VCaP (cell line): Measurements from ENCODE around the gene VPS35L.

Experiments
- H3K27ac ChIP-seq: fragments of 450-650 bp; 2 replicates; pipeline ENCODE4 v1.5.1; 2017
- TF ChIP-seq, protein P1 (sequence below): fragments of 450-650 bp; conservative IDR thresholded peaks from 2 replicates; pipeline ENCODE4 v1.5.1; 2017; ENCODE audit warnings: mild to moderate bottlenecking, moderate library complexity

Gene VPS35L

DNA sequence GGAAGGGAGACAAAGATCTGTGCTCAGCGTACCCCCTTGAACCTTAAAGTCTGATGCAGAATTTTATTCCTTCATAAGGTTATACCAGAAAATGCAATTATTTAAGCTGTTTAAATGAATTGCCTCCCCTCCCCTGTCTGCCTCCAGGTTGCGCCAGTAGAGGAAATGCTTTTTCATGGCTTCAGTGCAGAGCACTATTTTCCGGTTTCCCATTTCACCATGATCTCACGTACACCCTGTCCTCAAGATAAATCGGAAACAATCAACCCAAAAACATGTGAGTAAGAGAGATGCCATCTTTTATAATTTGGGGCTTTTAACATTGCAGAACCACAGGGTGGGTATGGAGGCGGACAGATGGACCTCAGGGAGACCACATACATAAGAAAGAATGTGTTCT, 178.0 kb downstream of the VPS35L start:
- TF ChIP-seq, protein P1, sequence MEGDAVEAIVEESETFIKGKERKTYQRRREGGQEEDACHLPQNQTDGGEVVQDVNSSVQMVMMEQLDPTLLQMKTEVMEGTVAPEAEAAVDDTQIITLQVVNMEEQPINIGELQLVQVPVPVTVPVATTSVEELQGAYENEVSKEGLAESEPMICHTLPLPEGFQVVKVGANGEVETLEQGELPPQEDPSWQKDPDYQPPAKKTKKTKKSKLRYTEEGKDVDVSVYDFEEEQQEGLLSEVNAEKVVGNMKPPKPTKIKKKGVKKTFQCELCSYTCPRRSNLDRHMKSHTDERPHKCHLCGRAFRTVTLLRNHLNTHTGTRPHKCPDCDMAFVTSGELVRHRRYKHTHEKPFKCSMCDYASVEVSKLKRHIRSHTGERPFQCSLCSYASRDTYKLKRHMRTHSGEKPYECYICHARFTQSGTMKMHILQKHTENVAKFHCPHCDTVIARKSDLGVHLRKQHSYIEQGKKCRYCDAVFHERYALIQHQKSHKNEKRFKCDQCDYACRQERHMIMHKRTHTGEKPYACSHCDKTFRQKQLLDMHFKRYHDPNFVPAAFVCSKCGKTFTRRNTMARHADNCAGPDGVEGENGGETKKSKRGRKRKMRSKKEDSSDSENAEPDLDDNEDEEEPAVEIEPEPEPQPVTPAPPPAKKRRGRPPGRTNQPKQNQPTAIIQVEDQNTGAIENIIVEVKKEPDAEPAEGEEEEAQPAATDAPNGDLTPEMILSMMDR = no peak
- no peak overlapping the region for H3K27ac ChIP-seq

DNA sequence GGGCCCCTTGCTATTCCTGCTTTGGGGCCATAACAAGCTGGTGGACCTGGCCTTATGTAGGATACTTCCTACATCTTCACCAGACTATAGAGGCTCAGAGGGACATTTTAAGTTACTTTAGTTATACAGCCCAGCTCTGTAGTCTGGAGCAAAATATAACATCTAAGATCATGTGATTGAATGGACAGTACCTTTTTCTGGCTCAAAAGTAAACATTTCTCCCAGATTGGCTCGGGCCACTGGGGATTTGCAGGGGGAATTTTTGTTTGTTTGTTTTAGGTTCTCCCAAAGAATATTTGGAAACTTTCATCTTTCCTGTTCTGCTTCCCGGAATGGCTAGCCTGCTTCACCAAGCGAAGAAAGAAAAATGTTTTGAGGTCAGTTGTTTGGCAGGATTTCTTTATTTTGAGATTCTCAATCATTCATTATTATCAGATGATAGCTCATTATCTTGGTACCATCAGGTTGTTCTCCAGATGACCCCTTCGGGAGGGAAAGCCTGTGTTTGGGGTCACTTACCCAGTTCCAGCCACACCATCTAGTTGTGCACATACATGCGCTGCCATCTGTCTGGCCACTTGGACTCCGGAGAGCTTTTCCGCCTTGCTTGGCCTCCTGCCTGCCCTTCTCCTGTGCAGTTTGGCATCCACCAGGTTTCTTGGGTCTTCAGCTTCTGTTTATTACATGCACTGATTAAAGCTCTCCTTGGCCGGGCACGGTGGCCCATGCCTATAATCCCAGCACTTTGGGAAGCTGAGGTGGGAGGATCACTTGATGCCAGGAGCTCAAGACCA, 179.8 kb downstream of the VPS35L start:
- TF ChIP-seq, protein P1 = no peak
- H3K27ac ChIP-seq = no peak overlapping the region

DNA sequence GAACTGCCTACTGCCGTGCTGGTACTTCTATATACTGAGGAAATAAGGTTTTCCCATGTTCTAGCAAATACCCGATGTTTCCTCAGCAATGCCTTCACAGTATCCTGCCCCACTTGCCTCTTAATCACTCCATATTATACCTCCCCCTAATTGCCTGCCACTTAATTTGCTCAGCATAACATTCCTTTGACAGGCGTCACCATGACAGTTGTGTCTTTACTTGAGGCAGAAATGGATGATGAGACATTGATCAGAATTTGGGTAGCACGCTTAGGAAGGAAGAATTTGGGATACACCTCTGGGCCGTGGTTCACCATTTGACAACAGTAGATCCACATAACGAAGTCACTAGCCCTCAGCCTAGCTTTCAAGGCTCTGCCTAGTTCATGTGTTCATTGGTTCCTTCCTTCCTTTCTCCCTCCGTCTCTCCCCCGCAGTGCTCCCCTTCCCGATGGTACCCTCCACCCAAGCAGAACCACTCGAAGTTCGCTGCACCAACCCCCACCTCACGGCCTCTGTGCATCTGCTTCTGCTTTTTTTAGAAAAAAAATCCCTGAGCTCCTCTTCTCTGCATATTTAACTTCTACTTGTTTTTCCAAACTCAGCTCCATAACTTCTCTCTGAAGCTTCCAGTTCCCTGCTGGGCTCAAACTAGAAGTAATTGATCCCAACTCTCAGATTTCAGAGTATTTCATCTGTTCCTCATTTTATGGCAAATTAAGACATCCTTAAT, 182.0 kb downstream of the VPS35L start:
- H3K27ac ChIP-seq = no peak overlapping the region
- TF ChIP-seq, protein P1 = no peak

DNA sequence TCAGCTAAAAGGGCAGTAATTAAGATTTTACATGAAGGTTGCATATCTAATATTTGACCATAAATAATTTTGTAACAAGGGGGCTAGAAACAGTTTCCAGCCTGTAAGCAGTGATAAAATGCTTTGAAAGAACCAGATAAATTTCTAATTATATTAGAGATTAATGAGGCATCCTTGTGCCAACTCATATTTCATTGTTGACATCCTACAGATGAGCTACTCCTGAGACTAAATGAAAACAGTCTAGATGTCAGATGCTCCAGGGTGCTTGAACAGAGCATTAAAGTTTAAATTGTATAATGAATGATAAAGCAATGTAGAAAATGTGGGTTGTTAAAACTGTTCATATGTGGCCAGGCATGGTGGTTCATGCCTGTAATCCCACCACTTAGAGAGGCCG, 185.9 kb downstream of the VPS35L start:
- TF ChIP-seq, protein P1 = no peak
- no peak overlapping the region for H3K27ac ChIP-seq

DNA sequence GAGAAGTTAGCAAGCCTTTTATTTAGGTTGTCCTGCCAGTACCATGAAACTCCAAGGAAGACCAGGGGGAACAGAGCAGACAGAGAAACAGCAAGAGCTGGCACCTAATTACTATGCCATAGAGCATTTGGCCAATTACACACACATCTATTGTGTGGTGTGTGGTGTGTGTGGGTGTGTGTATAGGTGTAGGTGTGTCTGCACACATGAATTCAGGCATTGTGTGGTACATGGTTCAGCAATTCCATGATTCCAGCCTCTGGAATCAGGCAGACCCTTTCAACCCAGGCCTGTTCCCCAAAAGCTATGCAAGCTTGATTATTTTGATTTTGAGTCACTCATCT, 188.3 kb downstream of the VPS35L start:
- TF ChIP-seq, protein P1 = no peak
- H3K27ac ChIP-seq = peak overlapping the region; percentile 16

DNA sequence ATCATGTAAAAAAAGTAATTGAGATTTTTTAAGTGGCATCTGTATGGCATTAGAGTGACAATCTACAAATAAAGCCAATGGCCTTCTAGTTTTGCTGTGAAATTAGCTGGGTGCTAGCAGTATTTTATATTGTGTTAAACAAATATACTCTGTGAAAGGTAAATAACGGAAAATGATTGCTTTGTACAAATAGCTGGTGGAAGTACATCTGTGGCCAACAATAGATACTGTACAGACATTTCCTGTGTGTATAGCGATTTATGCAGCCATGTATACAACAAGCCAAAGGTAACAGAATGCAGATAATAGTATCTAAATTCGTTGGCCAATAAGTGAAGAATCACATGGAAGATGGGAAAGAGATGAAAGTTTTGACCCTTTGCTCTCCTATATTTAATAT, 189.2 kb downstream of the VPS35L start:
- TF ChIP-seq, protein P1 = no peak

DNA sequence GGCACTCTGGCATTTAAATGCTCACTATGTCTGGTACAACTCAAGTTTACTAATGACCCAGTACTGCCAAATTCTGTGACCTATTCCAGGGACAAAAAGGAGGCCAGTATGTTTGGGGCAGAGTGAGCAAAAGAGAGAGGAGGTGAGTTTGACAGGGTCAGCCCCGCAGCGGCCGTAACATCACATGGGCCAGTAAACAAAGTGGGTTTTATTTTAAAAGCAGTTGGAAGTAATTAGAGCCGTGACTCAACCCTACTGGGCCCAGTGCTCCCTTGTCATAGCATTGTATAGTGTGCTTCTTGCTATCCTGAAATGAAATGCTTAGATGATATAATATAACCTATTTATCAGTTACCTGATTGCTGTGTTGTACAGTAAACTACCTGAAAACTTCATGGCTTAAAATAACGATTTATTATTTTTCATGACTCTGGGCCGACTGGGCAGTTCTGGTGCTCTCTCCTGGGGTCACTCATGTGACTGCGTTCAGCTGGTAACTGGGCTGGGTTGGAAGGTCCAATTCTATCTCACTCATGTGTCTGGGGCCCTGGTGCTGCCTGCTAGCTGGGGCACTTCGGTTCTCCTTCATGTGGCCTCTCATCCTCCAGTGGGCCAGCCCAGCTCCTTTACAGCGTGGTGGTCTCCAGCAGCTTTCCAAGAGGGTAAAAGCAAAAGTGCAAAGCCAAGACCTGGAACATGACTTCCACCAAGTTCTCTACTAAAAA, 189.9 kb downstream of the VPS35L start:
- TF ChIP-seq, protein P1 = no peak
- no peak overlapping the region for H3K27ac ChIP-seq

More for the DNA sequence above, 189.2 kb downstream of the VPS35L start:
- H3K27ac ChIP-seq = peak overlapping the region; percentile 16
